Smooth muscle cell of the brain vasculature (primary cell): ENCODE measurements around the gene ZP2.
"Not testable (repeated sequence)": the region's sequence is repeated elsewhere in the genome, so short reads cannot be mapped to it uniquely, and the experiment has no call there.

Source experiments
- DNase-seq: peaks from one replicate; pipeline ENCODE4 v3.0.0-alpha.2; 2012; ENCODE audit warnings: low read depth, low spot score

ZP2 gene

DNA sequence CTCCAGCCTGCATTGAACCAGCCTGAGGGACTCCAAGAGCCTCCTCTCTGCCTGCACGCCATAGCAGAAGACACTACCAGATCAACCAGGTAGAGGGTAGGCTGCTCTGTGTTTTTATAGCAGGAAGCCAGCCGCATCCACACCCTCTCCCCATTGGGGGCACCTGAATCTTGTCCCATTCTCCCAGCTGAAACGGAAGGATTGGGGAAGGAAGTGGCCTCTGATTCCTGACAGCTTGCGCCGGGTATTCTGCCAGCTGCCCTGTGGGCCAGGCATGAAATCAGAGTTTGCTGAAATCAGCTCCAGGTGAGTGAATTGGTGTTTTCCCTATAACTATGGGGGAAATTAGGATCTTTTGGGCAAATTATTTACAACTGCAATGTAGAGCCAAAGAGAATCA, at the start of gene ZP2:
ZP2 (minus strand) TSS at position 89 of the 400 bp plus-strand sequence; CDS start at position 62, 27 bp downstream.
- DNase-seq = no peak

DNA sequence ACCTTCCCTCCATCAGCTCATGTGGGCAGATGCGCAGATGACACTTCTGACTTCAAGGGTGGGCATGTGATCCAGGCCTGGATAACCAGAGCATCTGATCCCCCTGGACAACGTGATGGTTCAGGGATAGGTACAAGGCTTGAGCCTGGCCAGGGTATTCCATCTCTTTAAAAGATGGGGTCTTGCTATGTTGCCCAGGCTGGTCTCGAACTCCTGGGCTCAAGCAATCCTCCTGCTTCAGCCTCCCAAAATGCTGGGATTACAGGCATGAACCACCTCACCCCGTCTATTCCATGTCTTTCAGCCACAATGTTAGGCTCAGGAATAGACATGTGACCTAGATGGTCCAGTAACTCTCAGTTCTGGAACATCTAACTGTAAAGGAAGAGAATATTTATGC, 45.9 kb upstream of the ZP2 start:
- no peak for DNase-seq

DNA sequence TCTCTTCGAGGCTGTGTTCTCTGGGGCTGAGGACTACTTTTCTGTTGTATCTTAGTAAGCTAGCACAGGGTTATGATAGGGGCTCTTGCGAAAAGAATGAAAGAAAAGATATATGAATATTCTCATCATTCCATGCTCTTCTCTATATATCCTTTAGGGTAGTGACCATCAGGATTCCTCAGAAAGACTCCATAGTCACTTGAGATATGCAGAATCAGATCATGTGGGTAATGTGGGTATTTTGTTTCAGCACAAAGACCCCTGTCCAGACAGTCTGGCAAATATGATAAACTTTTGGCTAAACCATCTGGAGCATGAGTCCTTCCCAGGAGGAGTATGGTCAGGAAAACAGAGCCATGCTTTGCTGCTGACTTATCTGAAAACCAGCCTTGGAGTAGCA, 45.3 kb upstream of the ZP2 start:
- DNase-seq = no peak

DNA sequence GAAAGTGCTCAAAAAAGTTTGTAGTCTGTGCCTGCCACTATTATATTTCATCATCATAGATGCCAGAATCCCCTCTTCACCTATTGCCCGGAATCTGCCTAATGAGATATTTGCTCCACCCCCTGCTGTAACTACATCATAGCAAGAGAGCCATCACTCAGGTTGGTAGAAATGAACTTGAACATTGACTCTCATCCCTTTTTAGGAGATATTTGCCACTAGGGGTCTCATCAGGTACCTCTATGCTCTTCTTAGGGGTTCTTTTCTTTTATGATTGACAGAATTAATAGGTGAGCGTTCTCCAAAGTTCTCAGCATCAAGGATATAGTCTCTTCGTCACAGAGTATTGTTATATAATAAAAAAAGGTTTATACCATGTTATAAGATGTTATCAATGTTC, 42.1 kb upstream of the ZP2 start:
- DNase-seq = no peak

DNA sequence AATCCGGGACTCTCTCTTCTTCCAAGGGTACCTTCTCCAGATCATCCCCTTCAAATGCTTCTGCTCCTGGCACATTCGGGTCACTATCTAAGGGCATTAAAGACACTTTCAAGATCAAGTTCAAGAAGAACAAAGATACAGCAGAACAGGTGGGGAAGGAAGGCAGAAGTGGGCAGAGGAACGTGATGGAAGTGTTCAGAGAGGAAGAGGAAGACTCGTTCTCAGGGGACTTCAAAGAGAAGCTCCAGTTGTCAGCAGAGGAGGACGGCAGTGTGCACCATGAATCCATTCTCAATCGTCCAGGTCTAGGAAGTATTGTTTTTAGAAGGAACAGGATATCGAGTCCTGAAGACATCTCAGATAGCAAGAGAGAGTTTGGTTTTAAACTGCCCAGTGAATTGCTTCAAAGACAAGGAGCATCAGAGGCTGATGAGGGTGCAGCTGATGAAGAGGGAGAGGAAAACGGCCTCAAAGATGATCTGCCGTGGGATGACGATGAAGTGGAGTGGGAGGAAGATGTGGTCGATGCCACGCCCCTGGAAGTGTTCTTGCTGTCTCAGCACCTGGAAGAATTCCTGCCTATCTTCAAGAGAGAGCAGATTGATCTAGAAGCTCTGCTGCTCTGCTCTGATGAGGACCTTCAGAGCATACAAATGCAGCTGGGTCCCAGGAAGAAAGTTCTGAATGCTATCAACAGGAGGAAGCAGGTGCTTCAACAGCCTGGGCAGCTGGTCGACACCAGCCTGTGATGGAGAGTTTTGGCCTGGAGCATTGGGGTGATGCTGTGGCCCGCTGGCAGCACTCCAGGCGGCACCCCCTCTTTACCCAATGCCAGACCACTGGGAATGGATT, 38.9 kb upstream of the ZP2 start:
- DNase-seq = no peak

DNA sequence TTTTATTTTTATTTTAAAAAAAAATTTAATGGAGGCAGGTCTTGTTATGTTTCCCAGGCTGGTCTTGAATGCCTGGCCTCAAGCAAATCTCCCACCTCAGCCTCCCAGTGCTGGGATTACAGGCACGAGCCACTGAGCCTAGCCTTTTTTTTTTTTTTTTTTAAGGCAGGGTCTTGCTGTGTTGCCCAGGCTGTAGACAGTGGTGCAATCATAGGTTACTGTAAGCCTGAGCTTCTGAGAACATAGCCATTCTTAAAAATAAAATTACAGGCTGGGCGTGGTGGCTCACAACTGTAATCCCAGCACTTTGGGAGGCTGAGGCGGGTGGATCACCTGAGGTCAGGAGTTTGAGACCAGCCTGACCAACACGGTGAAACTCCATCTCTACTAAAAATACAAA, 36.8 kb upstream of the ZP2 start:
- DNase-seq = not testable (repeated sequence)

DNA sequence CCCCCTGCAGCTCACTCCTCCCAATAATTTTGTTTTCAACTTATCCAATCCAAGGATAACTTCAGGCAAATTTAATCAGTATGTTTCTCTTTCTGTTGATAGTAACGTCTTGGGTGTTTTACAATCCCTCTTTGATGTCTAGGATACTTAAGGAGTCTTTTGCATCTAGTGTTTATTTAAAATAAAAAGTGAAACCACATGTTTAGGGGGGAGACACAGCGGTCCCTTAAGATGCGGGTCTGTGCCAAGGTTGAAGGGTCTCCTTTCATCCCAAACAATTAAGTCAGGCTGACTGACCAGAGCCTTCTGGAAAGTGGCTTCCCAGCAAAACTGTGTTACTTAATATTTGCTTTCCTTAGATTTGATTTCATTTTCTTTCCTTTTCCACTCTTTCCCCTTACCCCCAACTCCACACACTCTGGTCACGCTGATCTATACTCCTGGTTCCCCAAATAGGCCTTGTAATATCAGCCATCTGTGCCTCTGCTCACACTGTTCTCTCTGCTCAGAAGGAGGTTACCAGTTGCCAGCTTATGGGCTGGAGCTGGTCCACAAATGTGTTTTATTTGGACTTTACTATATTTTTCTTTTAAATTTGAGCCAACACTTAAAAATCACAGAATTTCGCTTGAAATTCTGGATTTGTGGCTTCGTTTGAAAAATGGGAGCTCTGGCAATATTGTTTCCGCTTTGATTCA, 33.3 kb upstream of the ZP2 start:
- DNase-seq = no peak

DNA sequence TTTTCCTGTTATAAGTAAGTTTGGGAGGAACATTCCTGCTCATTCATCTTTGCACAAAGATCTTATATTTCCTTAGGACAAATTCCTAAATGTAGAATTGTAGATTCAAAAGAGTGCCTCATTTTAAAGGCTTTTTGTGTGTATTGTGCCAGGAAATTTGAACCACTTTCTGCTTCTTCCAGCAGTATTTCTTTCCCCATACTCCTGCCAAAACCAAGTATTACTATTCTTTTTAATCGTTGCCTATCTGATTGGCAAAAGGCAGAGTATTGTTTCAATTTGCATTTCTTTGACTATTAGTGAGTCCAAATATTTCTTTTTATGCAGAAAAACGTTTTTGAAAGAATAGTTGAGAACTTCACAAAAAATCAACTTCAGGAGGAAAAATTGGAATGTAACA, 31.4 kb upstream of the ZP2 start:
- no peak for DNase-seq

DNA sequence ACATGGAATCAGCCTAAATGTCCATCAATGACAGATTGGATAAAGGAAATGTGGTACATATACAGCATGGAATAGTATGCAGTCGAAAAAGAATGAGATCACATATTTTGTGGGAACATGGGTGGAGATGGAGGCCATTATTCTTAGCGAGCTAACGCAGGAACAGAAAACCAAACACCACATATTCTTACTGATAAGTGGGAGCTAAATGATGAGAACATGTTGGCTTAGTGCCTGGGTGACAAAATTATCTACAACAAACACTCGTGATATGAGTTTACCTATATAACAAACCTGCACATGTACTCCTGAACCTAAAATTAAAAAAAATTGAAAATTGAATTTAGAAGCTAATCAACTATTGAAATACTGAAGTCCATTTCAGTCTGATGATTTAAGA, 28.3 kb upstream of the ZP2 start:
- DNase-seq = no peak

DNA sequence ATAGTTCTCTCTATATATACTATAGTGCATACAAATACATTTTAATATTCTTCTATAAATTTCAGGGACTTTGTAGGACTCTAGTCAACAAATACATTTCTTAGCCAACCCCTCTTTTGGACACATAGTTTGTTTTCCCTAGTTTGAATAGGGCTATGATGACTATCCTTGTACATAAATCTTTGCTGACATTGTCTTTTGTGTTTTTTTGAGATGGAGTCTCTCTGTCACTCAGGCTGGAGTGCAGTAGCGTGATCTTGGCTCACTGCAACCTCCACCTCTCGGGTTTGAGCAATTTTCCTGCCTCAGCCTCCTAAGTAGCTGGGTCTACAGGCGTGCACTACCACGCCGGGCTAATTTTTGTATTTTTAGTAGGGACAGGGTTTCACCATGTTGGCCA, 25.5 kb upstream of the ZP2 start:
- DNase-seq = no peak

DNA sequence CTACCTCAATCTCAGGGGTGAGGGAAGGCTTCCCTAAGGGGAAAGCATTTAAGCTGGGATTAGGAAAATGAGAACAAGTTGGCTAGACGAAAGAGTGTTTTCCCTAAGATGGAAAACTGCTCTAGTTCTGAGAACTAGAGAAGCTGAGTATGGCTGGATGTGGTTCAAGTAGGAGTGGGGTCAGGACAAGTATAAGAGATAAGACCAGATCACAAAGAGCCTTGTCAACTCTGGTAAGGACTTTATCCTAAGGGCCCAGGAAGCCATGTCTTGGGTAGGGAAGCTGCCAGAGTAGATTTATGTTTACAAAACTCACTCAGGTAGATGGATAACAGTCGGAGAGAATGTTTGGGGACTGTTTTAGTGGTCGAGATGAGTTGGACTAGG, 23.8 kb upstream of the ZP2 start:
- no peak for DNase-seq

DNA sequence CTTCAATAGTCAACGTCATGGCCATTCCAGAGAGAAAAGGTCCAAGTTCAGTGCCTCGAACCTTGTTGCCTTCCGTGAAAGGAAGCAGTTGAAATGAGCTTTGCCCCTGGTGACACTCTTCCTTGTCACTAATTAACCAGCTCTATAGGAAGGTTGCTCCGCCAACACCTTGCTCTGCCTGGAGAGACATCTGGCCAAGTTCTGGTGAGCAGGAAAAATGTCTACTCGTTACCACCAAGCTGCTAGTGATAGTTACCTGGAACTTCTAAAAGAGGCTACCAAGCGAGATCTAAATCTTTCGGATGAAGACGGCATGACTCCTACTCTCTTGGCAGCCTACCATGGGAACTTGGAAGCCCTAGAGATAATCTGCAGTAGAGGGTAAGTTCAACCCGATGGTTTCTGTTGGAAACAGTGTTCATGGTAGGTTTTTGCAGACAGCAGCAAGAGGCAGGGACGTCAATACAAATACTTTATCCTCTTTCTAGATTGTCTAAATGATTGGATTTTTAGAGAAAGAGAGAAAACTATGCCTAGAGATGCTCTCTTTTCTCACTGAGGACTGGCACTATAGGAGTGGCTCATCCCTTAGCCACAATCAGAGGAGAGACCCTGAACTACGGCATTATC, 22.3 kb upstream of the ZP2 start, which contains the start of gene ANKS4B:
ANKS4B (plus strand) TSS at position 179 of the 630 bp plus-strand sequence; CDS start at position 218, 39 bp downstream.
- DNase-seq = no peak

DNA sequence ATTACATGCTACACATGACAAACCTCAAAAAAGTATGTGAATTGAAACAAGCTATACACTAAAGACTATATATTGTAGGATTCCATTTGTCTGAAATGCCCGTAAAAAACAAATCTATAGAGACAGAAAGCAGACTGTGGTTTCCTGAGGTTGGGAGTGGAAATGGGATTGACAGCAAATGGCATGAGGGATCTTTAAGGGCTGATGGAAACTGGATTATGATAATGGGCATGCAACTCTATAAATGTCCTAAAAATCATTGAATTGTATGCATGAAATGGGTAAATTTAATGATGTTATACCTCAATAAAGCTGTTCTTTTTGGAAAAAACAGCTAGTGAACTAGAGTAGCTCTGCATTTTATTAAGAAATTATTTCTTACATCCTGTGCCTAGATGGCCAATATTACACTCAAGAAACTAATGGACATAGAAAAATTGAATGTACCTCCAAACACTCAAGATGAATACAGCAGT, 21.7 kb upstream of the ZP2 start:
- DNase-seq = no peak

DNA sequence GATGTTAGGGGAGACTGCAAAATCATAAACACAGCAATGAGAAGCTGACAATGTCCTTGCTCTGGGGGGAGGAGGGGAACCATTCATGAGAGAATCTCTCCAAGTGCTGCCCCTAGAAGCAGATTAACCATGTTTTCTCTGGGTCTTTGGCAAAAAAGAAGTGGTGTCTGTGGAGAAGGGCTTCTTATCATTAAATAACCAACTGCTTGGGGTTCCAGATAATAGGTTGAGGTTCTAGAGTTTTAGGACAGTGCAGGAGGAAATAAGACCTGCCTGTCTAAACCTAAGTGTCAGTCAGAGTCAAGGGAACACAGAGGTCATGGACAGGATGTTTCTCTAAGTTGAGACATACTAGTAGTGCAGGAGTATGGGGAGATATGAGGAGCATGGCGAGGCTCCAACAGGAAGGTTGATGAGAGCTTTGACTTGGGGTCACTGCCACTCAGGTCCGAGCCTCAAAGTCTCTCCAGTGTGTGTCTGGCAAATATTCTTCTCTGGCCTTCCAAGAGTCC, 17.0 kb upstream of the ZP2 start:
- DNase-seq = no peak

DNA sequence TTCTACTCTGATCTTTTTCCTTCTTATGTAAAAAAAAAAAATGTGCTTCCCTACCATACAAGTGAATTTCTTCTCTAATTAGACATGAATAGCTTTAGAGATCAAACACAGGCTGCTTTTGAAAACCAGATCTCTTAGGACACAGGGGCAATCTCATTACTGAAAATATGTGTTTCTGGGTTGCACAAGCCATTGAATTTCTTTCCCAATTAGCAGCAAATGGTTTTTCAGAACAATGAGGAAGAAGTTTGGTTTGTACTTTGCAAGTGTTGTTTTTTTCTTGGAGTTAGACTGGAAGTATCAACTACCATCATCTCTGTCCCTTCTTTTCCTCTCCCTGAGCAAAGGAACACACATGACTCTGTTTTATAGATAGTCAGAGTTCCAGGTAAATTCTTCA, 16.5 kb upstream of the ZP2 start:
- no peak for DNase-seq

DNA sequence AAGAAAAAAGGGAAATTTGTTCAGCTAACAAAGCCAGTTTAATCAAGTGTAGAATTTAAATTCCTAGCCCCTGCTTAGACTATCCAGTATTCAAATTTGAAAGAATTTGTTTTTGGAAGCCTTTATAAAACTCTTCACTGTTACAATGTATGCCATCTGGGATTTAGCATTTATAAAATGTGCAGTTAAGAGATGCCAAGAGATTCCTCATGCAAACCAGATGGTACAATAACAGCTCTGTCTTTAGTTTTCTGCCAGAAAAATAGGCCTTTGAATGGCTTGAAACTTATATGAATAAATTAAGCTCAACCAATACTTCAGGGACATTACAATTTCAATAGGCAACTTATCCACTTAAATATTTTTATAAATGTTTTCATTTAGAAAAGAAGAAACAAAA, 15.4 kb upstream of the ZP2 start:
- DNase-seq = no peak

DNA sequence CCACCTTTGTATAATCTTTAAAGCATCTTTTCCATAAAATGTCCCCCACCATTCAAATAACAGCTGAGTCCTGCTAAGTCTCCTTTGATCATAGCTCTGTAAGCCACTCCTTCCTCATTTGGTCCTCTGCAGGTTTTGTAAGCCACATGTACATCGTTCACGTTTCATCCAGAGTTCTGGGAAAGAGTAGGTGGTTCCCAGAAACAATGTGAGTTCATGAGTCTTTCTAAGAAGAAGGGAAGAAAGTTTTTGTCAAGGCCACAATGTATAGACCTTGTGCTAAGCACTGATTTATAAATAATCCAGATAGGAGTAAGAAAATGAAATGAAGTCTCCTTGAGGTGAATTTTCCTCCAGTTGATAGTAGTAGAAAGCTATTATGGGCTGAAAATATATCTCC, 13.4 kb upstream of the ZP2 start:
- DNase-seq = no peak

DNA sequence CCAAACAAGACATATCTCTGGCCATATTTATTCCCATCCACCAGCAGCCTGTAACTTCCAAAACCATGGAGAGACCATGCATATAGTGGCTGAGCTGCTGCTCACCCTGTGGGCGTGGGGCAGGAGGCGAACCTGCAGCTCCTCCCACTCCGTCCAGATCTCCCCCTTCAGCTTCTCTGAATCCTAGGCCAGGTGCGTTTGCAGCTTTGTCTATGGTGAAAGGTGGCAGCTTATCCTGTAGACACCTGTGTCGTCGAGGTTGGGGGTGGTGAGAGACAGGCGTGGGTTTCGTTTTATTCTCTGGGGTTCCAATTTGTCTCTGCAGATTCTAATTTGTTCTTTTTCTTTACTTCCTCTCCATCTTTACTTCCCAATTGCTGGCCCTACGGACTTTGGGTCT, 12.4 kb upstream of the ZP2 start:
- DNase-seq = no peak

DNA sequence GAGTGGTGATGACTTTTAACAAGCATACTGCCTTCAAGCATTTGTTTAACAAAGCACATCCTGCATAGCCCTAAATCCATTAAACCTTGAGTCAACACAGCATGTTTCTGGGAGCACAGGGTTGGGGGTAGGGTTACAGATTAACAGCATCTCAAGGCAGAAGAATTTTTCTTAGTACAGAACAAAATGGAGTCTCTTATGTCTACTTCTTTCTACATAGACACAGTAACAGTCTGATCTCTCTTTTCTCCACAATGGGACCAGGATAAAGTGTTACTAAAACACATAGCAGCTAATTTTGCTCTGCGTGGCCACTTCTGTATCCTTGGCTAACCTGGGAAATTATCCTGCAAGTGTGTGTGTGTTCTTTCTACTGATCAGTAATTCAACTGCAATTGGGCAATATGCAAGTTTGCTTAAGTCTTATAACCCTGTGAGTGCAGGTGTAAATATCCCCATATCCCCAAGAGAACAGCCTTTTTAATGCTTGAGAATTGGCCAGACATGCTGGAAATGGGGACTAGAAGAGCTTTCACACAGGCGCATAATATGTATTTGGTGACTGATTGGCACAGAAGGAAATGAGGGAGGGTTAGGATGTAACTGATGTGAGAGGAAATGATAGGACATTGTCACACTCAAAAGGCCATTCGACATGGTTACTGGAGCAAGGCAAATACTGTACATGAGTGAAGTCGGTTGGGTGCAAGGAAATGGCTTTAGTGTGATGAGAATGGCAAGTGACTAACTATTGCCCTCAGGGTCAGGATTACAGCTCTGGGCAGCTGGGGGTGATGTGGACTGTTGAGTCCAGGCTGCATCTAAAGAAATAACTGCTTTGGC, 11.3 kb upstream of the ZP2 start:
- no peak for DNase-seq

DNA sequence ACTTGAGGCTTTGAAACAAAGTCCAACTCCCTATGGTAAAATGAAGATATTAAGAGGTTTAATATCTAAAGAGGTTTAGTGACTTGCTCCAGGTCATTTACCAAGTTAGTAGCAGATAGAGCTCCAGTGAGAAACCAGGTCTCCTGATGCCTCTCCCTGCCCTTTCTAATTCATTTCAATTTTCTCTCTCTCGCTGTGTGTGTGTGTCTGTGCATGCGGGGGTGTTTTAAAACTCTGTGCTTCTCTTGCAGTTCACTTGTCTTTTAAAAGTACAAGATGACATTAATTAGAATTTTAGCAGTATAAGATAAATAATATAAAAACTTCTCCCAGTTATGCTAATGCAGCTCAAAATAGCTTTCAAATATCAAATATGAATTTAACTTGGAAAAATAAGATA, 8.2 kb upstream of the ZP2 start:
- no peak for DNase-seq

DNA sequence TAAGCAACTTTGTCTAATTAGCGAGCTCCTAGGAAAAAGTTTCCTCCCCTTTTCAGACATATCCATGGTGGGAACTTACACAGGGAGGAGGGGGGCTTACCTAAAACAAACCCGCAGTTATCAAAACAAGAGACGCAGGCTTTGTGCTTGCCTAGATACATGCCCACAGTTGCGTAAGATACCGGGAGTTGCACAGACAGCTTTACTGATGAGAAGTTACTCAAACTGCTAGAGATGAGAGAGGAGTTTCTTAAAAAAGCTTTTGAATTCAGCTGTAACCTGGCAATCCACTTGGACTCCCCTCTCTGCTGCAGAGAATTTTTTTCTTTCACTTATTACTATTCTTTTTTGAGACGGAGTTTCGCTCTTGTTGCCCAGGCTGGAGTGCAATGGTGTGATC, 6.8 kb upstream of the ZP2 start:
- DNase-seq = no peak
